Colon (tissue), 2 donors: ENCODE data around the gene PSG7.
"Not testable (repeated sequence)": the region's sequence is repeated elsewhere in the genome, so short reads cannot be mapped to it uniquely, and the experiment has no call there.

Experiments
- FAIRE-seq: peaks from 2 replicates; lab custom pipeline; 2012; peaks lifted over from hg19 to GRCh38; lab: Jason Lieb, UNC
- donor health status: control.
- donor health status: control.

PSG7 gene

GRCh38 chr19:42937107-42937506 lies at the start of gene PSG7:
Gene PSG7, minus strand, starts transcription at chr19:42937207. Its CDS starts 131 bp downstream, at chr19:42937076.
- not testable (repeated sequence) for FAIRE-seq

GRCh38 chr19:42985588-42985987 lies 48.6 kb upstream of the PSG7 start:
- FAIRE-seq = no peak

GRCh38 chr19:42982111-42982510 lies 45.1 kb upstream of the PSG7 start:
- not testable (repeated sequence) for FAIRE-seq

GRCh38 chr19:42971451-42971850 lies 34.4 kb upstream of the PSG7 start:
- FAIRE-seq = not testable (repeated sequence)

- no peak for FAIRE-seq
Measured at GRCh38 chr19:42965176-42965575, 28.2 kb upstream of the PSG7 start.

GRCh38 chr19:42961119-42961518 lies 24.1 kb upstream of the PSG7 start:
- no peak for FAIRE-seq

GRCh38 chr19:42952126-42952525 lies 15.1 kb upstream of the PSG7 start:
- not testable (repeated sequence) for FAIRE-seq

GRCh38 chr19:42951476-42951875 lies 14.5 kb upstream of the PSG7 start:
- not testable (repeated sequence) for FAIRE-seq

GRCh38 chr19:42942187-42942789 lies 5.3 kb upstream of the PSG7 start:
- no peak for FAIRE-seq

- not testable (repeated sequence) for FAIRE-seq
Measured at GRCh38 chr19:42934726-42935125, 2.3 kb downstream of the PSG7 start.

- not testable (repeated sequence) for FAIRE-seq
Measured at GRCh38 chr19:42934183-42934582, 2.8 kb downstream of the PSG7 start.

- FAIRE-seq = not testable (repeated sequence)
Measured at GRCh38 chr19:42933412-42933811, 3.6 kb downstream of the PSG7 start.

- not testable (repeated sequence) for FAIRE-seq
Measured at GRCh38 chr19:42932485-42933101, 4.4 kb downstream of the PSG7 start.

GRCh38 chr19:42930214-42930613 lies 6.8 kb downstream of the PSG7 start:
- not testable (repeated sequence) for FAIRE-seq

- FAIRE-seq = no peak
Measured at GRCh38 chr19:42928896-42929295, 8.1 kb downstream of the PSG7 start.

- FAIRE-seq = no peak
Measured at GRCh38 chr19:42926781-42927180, 10.2 kb downstream of the PSG7 start.

GRCh38 chr19:42923106-42923505 lies 13.9 kb downstream of the PSG7 start:
- not testable (repeated sequence) for FAIRE-seq

GRCh38 chr19:42920971-42921370 lies 16.0 kb downstream of the PSG7 start:
- FAIRE-seq = not testable (repeated sequence)

GRCh38 chr19:42919757-42920079 lies 17.3 kb downstream of the PSG7 start:
- no peak for FAIRE-seq

- not testable (repeated sequence) for FAIRE-seq
Measured at GRCh38 chr19:42919070-42919756, 17.8 kb downstream of the PSG7 start.

- FAIRE-seq = not testable (repeated sequence)
Measured at GRCh38 chr19:42918377-42919069, 18.5 kb downstream of the PSG7 start.

- FAIRE-seq = not testable (repeated sequence)
Measured at GRCh38 chr19:42917634-42918033, 19.4 kb downstream of the PSG7 start, which contains the start of gene PSG6. Gene PSG6, minus strand, starts transcription at chr19:42917894. Its CDS starts 102 bp downstream, at chr19:42917792.

GRCh38 chr19:42916931-42917330 lies 20.1 kb downstream of the PSG7 start:
- not testable (repeated sequence) for FAIRE-seq
